Endometrial microvascular endothelial cells (primary cell): ENCODE measurements around the gene EXOC4. TPM values are rescaled to one million over a fixed set of nuclear protein-coding genes. Genes with fewer than 3 reads are reported as not detected.
"Not testable (repeated sequence)": the region's sequence is repeated elsewhere in the genome, so short reads cannot be mapped to it uniquely, and the experiment has no call there.

ENCODE experiments used
- in situ Hi-C: cut with HindIII; loops from 2 replicates; pipeline ENCODE4 v1.10.0; 2017; ENCODE audit warnings: low sequenced_read_pairs, low pct_unique_long_range_greater_than_20kb; ENCODE audit errors: inconsistent ontology term
- total RNA-seq: library from RNA; depleted of rRNA; stranded (reverse); fragments of >200 nt; gene quantifications from one replicate; pipeline ENCODE4 v1.2.3, GENCODE V29; 2015; ENCODE audit errors: inconsistent ontology term

Gene EXOC4
- total RNA-seq, 1 donor from 2014 or later: 38.5 TPM

DNA sequence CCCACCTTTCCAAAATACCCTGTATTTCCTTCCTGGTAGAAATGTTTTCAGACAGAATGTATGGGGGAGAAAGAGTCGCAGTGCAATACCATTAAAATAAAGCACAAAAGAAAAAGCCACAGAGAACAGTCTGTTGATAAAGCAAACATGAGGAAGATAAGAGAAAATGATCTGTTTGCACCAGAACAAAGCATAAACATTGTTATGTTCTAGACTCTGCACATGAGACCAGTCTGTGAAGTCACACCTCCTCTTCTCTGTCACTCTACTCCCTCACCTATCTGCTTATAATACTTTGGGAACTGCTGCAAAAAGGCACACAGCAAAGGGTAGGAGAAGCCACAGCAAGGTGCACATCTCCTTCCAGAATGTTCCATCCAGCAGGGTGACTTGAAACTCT, 807.0 kb downstream of the EXOC4 start:
- in situ Hi-C loops: no loop called here

DNA sequence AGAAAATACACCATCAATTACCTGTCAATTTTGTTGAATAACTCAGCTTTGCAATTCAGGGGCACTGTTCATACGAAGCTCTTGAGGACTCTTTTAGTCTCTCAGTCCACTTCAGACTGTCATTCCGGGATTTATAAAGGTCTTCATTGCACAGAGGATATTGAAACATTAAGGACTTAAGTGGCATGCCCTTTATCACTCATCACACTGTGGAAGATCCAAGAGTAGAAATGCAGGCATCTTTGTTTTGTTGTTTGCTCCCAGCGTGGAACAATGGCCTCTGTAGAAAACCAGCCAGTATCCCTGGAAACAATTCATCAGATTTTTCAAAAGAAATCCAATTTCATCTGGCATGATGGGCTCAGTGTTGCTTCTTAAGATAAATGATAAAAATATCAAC, 808.0 kb downstream of the EXOC4 start:
- in situ Hi-C loops: no loop called here

DNA sequence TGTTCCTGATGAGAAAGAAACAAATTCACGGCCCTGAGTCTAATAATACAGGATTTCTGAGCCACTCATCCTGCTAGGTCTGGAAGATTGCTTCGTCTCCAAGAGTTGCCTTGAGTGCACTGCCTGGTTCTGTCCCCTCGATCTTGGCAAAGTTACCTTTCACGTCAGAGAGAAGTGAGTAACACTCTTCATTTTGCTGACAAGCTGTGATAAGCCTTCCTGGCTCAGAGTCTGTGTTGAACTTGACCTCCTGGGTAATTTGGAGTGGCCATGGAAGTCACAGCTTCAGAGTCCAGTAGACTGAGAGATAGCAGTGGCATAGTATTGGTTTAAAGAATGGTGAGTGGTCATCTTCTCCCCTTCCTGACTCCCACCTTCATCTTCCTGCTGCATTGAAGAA, 809.6 kb downstream of the EXOC4 start:
- in situ Hi-C loops: no loop called here

DNA sequence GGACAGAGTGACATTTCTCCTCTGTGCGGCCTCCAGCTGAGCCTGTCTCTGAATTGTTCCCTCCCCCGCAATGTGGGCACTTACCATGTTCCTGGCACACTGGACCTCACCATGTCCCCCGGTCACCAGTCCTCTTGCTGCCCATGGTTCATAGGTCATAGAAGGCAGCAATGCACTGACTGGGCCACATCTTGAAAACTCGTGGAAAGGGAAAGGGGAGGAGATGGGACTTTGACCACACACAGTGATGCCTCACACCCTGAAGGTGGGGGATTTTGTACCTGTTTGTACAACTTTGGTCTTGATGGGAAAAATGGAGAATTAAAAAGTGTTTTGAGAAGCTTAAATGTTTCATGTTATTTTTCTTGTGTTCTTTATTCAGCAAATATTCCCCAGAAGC, 812.5 kb downstream of the EXOC4 start:
- in situ Hi-C loops: no loop called here

DNA sequence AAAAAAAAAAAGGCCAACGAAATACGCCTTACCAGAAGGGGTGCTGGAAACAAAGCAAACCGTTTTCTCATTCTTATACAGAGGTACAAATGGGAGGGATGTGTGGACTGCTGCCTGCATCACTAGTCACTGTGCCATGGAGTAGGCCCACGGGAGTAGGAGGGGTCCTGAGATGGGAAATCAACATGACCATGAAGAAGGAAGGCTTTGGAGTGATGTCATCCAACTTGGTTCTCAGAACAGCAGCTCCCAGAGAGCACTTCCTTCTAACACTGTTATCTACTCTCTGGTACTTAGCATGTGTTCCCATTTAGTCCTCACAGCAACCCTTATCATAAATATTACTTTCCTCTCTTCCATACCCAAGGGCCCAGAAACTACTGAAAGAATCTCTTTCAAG, 814.3 kb downstream of the EXOC4 start:
- in situ Hi-C loops: no loop called here

DNA sequence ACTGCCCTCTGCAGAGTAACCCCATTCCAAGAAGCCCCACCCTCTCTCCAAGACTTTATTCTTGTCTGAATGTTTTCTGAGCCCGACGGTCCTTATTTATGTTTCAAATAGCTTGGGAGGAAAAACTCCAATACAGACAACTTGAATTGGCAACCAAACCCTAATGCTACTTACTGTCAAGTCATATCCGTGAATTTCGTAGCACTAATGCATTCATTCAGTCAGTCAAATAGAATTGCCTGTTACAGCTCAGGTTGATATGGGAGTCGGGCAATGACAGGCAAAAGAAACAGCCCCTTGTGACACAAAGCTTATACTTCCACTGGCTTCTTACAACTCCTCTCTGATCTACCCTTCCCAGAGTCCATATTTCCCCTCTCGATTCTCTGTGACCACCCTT, 815.8 kb downstream of the EXOC4 start:
- in situ Hi-C loops: no loop called here

DNA sequence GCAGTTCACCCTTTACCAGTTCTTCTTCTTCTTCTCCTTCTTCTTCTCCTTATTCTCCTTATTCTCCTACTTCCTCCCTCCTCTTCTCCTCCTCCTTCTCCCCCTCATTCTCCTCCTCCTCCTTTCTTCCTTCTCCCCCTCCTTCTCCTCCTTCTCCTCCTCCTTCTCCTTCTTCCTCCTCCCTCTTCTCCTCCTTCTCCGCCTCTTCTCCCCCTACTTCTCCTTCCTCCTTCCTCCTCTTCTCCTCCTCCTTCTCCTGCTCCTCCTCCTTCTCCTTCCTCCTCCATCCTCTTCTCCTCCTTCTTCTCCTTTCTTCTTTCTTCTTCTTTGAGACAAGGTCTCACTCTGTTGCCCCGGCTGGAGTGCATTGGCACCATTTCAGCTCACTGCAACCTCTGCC, 816.3 kb downstream of the EXOC4 start:
- in situ Hi-C loops: no loop called here

DNA sequence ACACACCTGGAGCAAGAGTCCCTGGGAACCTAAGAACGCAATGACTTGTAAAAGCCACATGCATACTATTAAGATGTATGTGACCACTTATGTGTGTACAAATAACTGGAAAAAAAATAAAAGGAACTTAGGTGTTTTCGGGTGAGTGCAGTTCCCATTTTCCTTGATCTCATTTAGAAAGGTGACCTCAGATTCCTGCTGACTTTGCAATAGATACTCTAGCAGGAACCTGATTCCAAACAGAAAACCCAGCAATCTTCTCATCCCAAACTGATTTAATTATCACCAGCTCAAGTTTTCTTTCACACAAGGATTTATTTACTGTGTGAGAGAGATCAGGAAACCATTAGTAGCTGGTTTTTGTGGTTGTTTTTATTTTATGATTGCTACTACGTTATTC, 817.8 kb downstream of the EXOC4 start:
- in situ Hi-C loops: no loop called here

DNA sequence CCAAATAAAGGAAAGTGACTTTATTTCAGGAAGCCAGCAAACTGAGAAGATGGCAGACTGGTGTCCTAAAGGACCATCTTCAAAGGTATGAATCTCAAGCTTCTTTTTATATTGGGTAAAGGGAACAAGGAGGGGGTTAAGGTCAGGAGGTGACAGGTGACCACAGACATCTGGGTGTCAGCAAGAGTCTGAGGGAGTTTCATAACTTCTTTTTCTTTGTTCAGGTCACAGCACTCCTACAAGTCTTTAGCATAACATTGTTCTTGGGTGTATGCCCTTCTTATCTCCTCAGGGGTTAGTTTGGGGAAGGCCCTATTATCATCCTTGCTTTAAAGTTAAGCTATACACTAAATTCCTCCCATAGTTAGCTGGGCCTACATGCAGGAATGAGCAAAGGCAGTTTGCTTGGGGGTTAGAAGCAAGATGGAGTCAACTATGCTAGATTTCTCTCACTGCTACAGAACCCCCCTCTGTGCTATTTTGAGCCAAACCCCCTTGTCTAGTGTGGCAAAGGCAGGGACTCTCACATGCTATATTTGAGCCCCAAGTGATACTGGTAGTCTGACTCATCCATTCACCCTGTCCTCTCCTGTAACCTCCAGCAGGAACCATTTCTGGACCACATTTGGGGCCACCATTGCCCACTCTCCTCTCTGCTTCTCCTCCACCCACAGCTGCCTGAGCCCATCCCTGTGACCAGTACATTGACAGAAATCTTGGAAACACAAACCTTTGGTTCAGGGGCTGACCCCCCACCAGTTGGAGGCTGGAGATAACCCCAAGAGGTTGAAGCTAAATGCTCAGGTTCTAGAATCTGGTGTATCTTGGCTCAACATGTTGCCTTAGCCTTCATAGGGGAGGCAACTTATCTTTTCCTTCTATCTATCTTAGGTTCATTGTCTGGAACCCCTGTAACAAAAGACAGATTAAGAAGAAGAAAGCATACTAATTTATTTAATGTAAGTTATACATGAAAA, 818.8 kb downstream of the EXOC4 start:
- in situ Hi-C loops: no loop called here

DNA sequence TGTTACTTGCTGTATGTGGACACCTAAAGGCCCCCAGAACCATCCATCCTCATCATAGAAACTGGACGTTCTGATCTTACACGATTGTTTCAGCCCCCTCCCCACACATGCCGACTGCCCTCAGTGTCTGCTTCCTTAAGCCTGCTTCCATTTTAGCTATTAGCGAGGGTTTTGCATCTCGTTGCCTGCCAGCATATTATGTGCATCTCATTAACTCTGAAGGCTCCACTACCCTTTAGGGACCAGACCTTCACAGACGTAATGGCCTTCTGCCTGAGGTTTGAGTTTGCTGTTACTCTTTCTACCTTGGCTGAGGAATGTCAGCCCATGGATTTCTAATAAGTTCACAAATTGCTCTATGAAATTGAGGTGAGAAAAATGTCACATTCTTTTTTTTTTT, 820.4 kb downstream of the EXOC4 start:
- in situ Hi-C loops: no loop called here

DNA sequence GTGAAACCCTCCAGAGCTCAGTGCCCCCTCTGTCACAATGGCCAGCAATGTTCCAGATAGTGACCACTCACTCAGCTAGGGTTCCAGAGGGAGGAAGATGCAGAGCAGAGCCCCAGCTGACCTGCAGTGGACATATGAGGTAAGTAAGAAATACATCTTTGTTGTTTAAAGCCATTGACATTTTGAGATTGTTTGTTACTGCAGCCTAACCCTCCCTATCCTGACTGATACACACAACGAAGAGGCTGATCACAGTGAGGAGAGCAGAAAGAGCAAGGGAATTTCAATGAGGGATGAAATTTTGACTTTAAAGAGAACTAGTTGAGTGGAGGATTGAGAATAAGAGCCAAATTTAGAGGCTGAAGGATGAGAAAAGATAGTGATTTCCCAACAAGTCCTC, 822.9 kb downstream of the EXOC4 start:
- in situ Hi-C loops: no loop called here

DNA sequence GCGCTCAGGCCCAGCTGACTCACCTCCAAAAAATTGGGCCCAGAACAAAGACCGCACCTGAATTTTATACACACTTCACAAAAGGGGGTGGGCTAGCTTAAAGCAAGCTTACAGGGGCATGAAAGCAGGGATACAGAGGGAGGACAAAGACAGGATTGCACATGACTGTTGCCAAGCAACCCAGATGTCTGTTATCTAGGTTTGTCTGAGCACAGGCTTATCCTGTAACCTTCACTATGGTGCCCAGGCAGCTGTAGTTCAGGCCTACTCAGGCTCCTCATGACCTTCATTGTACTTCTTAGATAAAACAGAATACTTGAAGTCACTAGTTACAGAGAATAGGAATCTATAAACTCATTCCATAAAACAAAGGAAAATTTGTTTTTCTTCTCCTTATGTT, 824.7 kb downstream of the EXOC4 start:
- in situ Hi-C loops: not testable (repeated sequence)

DNA sequence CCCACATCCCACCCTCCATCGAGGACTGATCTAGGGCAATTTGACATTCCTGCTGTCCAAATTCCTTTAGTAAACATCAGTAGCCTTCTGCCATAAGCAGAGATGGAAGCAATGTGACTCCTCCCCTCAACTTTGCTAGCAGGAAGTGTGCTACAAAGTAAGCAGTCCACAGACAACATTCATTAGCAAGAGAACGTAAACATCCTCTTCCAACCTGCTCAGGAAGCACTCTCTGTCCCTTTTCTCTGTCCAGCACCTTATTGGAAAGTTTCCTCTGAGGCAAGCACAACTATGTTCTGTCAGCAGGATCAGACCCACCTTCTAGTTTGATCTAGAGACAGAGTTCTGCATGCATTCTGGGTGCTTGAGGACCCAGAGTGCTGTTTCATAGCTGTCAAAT, 826.1 kb downstream of the EXOC4 start:
- in situ Hi-C loops: no loop called here

DNA sequence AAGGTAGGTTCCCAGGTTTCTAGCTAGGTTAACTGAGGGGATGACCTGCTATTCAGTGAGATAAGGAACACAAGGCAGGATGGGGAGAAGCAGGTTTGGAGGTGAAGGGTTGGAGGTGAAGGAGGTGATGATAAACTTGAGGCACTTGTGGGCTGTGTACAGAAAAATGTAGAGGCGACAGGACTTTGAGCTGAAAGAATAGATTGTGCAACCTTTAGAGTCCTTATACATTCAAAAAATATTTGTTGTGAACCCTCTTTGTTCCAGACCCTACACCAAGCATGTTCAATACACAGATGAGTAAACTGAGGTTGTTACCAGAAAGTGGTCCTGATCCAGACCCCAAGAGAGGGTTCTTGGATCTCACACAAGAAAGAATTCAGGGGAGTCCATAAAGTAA, 828.8 kb downstream of the EXOC4 start:
- in situ Hi-C loops: no loop called here

DNA sequence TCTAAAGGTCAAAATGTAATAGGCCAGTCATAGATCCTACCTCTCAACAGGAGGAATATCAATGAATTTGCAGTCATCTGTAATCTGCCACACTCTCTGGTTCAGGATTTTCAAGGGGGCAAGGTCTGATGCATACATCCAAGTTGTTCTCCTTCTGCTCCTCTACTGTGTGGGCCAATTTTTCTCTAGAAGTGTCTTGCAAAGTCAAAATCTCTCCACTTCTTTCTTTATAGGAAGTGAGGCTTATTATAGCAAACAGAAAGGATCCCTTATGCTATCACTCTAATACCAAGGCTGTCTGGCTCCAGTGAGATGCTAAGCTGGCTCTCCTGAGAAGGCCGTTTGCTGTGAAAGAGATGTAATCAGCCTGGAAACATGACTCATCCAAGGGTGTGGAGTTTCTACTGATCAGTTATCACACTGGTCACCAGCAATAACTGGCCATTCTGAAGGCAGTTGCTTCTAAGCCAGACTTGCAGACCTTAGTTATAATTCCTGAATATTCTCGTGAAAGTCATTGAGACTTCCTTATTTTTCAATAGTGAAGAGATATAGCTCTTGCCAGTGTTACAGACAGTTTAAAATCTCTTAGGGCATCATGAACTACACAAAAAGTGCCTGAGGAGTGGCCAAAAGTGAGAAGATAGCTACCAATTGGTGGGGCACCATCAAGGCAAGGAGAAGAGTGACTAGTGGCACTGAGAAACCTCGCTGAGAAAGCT, 831.0 kb downstream of the EXOC4 start:
- in situ Hi-C loops: no loop called here

DNA sequence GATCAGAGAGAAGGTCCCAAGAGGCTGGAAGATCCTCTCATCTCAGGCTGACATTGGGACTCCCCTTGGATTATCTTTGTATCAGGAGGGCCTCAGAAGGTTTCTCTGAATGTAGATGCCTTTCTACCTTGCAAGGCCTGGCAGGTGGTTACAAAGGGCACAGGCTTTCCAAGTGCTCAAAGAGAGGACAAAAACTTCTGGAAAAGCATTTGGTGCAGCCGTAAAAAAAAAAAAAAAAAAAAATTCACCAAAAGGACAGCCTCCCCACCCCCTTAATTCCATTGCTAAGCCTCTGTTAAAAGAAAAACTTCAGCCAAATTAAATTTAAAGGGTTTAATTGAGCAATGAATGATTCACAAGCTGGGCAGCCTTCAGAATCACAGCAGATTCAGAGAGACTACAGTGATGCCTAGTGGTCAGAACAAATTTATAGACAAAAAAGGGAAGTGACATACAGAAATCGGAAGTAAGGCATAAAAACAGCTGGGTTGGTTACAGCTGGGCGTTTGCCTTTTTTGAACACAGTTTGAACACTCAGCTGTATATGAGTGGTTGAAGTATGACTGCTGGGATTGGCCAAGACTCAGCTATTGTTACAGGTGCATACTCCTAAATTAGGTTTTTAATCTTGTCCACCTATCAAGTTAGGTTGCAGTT, 831.7 kb downstream of the EXOC4 start:
- in situ Hi-C loops: no loop called here

DNA sequence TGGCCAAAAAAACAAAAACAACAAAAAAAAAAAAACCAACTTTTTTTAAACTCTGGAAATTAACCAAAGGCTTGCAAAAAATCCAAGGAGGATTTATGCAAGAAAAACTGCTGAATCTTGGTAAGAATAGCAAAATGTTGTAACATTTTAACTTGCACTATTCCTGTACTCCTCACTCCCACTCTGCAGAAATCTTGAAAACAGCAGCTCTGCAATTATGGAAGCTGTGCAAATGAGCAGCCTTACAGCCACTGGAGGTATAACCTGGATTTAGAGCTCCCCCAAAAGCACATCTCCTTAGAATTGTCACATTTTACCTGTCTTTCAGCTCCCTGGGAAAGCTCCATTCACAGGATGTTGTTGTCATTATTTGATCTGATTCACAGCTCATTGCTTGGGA, 832.4 kb downstream of the EXOC4 start:
- in situ Hi-C loops: no loop called here

DNA sequence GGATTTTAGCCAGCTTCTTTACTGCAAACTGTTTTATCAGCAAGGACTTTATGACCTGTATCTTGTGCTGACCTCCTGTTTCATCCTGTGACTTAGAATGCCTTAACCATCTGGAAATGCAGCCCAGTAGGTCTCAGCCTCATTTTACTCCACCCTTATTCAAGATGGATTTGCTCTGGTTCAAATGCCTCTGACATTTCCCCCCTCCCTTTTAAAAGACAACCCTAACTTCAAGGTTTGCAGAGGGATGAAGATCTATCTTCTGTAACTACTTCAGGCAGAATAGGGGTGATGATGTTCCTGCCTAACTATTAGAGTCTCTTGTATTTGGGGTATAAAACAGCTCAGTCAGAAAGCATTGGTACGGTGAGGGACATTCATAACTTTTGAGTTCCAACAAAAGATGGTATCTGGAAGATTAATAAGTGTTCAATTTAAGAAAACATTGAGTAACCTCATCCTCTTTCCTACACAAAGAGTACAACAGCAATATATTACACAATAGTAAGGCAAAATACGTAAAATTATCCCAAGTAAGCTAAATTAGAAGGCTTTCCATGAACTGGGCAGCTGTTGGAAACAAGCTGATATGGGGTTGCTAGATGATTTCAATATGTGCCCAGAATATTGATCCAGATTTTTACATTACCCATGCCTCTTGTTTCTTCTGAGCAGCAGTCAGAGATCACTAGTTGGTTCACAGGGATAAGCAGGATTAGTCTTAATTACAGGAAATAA, 834.3 kb downstream of the EXOC4 start:
- in situ Hi-C loops: no loop called here

DNA sequence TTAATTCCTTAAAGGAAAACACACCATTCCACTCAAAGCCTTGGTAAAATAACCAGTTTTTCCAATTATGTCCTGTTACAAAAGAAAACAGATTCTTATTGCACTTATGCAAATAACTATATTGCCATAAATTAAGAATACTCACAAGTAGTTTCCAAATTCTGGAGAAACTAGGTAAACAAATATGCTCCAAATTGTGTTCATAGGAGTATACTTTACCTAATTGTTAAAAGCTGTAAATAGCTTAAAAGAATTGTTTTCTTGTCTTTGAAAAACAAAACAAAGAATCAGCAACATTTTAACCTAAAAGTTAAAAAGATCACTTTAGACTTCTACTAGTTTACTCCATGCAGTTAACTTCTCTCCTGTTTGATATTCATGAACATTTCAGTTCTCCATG, 835.3 kb downstream of the EXOC4 start:
- in situ Hi-C loops: no loop called here
